Measurements from ENCODE around the gene SYT17. TPM values are rescaled to one million over a fixed set of nuclear protein-coding genes. Genes with fewer than 3 reads are reported as not detected.

Gene SYT17
- total RNA-seq, 6 experiments from 2014 or later: not detected

DNA sequence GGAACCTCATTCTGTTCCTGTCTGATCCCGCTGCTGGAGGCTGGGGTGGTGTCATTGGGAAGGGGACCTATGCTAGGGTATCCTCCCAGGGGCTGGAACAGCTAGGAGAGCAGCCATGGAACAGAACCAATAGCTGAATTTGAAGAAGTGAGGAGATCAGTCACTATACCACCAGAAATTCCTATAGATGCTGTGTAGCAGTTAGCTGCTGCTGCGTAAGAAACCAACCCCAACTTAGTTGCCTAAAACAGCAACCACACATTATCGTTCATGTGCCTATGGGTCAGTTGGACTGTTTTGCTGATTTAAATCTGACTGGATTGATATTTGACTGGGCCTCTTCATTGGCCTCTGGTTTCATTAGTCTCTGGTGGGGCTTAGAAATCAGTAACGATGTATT lies 20.4 kb upstream of the SYT17 start:
- no peak for DNase-seq
- no peaks in the 10 kb centered on the region for H3K36me3 Mint-ChIP-seq (ENCODE audit: low read depth)
- H3K4me1 Mint-ChIP-seq (ENCODE audit: low read depth): no peaks in the 10 kb centered on the region
- no peak for TF ChIP-seq CTCF (IDR thresholded peaks at IDR 0.05)
- H3K27me3 Mint-ChIP-seq (ENCODE audit: insufficient read depth): peaks cover 19% of the 10 kb centered on the region
- H3K4me3 Mint-ChIP-seq: no peak overlapping the region
- H3K27ac Mint-ChIP-seq: no peak overlapping the region
- H3K9me3 Mint-ChIP-seq: 0 out of 2 replicates have a peak, but pooled peaks cover 5% of the 10 kb centered on the region

DNA sequence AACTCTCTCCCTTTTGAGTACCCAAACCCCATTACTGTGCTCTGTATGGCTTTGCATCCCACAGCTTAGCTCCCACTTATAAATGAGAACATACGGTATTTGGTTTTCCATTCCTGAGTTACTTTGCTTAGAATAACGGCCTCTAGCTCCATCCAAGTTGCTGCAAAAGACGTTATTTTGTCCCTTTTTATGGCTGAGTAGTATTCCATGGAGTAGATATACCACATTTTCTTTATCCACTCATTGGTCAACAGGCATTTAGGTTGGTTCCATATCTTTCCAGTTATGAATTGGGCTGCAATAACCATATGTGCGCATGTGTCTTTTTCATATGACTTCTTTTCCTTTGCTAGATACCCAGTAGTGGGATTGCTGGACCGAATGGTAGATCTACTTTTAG lies 19.9 kb upstream of the SYT17 start:
- H3K27ac Mint-ChIP-seq: no peak overlapping the region
- H3K4me3 Mint-ChIP-seq: no peak overlapping the region
- H3K36me3 Mint-ChIP-seq (ENCODE audit: low read depth): no peaks in the 10 kb centered on the region
- DNase-seq: no peak
- TF ChIP-seq CTCF (IDR thresholded peaks at IDR 0.05): no peak
- H3K9me3 Mint-ChIP-seq: 0 out of 2 replicates have a peak, but pooled peaks cover 5% of the 10 kb centered on the region
- H3K27me3 Mint-ChIP-seq (ENCODE audit: insufficient read depth): peaks cover 20% of the 10 kb centered on the region
- no peaks in the 10 kb centered on the region for H3K4me1 Mint-ChIP-seq (ENCODE audit: low read depth)

DNA sequence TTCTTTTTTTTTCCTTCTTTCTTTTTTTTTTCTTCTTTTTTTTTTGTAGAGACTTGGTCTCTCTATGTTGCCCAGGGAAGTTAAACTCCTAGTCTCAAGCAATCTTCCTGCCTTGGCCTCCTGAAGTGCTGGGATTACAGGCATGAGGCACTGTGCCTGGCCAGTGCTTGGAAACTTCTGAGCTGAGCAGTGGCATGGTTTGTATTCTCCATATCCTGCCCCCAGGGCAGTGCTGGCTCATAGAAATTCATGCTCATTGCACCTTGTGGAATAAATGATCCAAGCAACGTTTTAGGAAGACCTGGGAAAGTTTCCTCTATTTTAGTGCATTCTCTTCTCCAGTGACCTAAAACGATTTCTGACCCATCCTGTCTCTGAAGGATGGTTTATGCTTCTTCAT lies 16.7 kb upstream of the SYT17 start:
- H3K27ac Mint-ChIP-seq: no peak overlapping the region
- no peak for DNase-seq

DNA sequence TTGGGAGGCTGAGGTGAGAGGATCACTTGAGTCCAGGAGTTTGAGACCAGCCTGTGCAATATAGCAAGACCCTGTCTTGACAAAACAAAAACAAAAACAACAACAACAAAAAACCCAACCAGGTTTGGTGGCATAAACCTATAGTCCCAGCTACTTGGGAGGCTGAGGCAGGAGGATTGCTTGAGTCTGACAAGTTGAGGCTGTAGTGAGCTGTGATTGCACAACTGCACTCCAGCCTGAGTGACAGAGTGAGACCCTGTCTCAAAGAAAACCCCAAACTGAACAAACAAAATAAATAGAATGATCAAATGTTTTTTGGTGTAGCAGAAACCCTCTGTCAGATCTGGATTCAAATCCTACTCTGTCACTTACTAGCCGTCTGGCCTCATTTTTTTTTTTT lies 16.0 kb upstream of the SYT17 start:
- H3K4me1 Mint-ChIP-seq (ENCODE audit: low read depth): no peaks in the 10 kb centered on the region
- peaks cover 23% of the 10 kb centered on the region for H3K27me3 Mint-ChIP-seq (ENCODE audit: insufficient read depth)
- TF ChIP-seq CTCF (IDR thresholded peaks at IDR 0.05): no peak
- H3K27ac Mint-ChIP-seq: no peak overlapping the region
- H3K4me3 Mint-ChIP-seq: no peak overlapping the region
- H3K9me3 Mint-ChIP-seq: peaks cover 5% of the 10 kb centered on the region; the same call in 1 of the 2 replicates
- DNase-seq: no peak
- no peaks in the 10 kb centered on the region for H3K36me3 Mint-ChIP-seq (ENCODE audit: low read depth)

More for the DNA sequence above, 16.7 kb upstream of the SYT17 start:
- H3K27me3 Mint-ChIP-seq (ENCODE audit: insufficient read depth): peaks cover 23% of the 10 kb centered on the region
- H3K4me3 Mint-ChIP-seq: no peak overlapping the region
- no peaks in the 10 kb centered on the region for H3K4me1 Mint-ChIP-seq (ENCODE audit: low read depth)
- TF ChIP-seq CTCF (IDR thresholded peaks at IDR 0.05): no peak
- no peaks in the 10 kb centered on the region for H3K36me3 Mint-ChIP-seq (ENCODE audit: low read depth)
- H3K9me3 Mint-ChIP-seq: peaks cover 5% of the 10 kb centered on the region; the same call in 1 of the 2 replicates

DNA sequence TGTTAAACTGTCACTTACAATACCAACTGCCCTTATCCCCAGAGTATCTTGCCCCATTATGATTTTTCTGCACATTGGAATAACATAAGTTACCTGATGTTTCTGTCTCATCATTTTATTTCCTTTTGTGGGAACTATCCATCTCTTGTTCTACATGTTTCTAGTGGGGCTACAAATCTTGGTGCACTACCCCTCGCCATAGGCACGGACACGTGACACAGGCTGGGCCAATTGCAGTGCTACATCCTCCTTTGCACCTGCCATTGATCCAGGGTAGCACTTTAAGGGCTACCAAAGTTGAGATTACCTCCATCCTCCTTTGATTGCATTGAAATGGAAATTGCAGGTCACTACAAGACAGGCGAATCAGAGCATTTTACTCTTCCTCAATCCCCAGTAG lies 14.2 kb upstream of the SYT17 start:
- Mint-ChIP-seq H3K27me3 (ENCODE audit: insufficient read depth) (peaks cover 18% of the 10 kb centered on the region), H3K4me1 (ENCODE audit: low read depth) (no peaks in the 10 kb centered on the region), H3K4me3 (peak overlapping the region; percentile 9; the same call in 1 of the 2 replicates), H3K27ac (no peak overlapping the region), H3K9me3 (no peaks in the 10 kb centered on the region; the same call in 1 of the 2 replicates), H3K36me3 (ENCODE audit: low read depth) (no peaks in the 10 kb centered on the region)
- DNase-seq: no peak
- no peak for TF ChIP-seq CTCF (IDR thresholded peaks at IDR 0.05)

DNA sequence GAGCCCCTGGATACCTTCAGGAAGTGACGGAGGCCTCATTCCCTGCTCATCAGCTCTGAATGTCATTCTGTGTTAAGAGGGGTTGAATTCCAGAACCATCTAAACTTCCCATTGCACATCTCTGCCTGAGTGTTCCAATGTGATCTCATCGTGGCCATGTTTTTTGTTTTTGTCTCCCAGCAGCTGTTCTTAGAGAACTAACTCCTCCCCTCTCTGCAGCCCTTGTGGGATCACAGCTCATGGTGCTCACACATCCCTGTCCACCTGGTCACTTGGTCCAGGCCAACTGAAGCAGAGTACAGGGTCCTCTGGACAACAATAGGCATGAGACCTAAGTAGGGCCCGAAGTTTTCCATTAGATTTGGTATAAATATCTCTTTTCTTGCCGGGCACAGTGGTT lies 6.0 kb upstream of the SYT17 start:
- TF ChIP-seq CTCF (IDR thresholded peaks at IDR 0.05): no peak
- no peaks in the 10 kb centered on the region for H3K4me1 Mint-ChIP-seq (ENCODE audit: low read depth)
- peaks cover 25% of the 10 kb centered on the region for H3K27me3 Mint-ChIP-seq (ENCODE audit: insufficient read depth)
- no peaks in the 10 kb centered on the region for H3K36me3 Mint-ChIP-seq (ENCODE audit: low read depth)
- no peak overlapping the region for H3K4me3 Mint-ChIP-seq
- H3K27ac Mint-ChIP-seq: no peak overlapping the region
- no peak for DNase-seq
- peaks cover 5% of the 10 kb centered on the region; the same call in 1 of the 2 replicates for H3K9me3 Mint-ChIP-seq
